Peyer's patch (tissue), 4 donors: Measurements from ENCODE around the gene IL17C. TPM values are rescaled to one million over a fixed set of nuclear protein-coding genes. Genes with fewer than 3 reads are reported as not detected.
A peak's percentile ranks its signal among the peaks of the same experiment; 100 is the strongest.

ENCODE experiments used
- DNase-seq, 3 donors: peaks; one replicate each; pipeline ENCODE4 v3.0.0-alpha.2; 2017 to 2019
- H3K27ac ChIP-seq, 4 donors: fragments of 200-600 bp; sonication (generic); one replicate each; pipeline ENCODE4 v1.5.1; 2016 to 2019
- H3K27me3 ChIP-seq, 2 donors: fragments of 200-600 bp; sonication (generic); one replicate each; pipeline ENCODE4 v1.5.1; 2019
- H3K36me3 ChIP-seq, 3 donors: fragments of 200-600 bp; sonication (generic); one replicate each; pipeline ENCODE4 v1.5.1; 2016 to 2019
- H3K4me1 ChIP-seq, 4 donors: fragments of 200-600 bp; sonication (generic); one replicate each; pipeline ENCODE4 v1.5.1; 2016 to 2019
- H3K4me3 ChIP-seq, 4 donors: fragments of 200-600 bp; sonication (generic); 1 replicate in 3 of 4; 2 replicates in 1 of 4; pipeline ENCODE4 v1.5.1; 2016 to 2019; ENCODE audit warnings: mild to moderate bottlenecking in 1 of 4
- H3K9me3 ChIP-seq, 4 donors: fragments of 200-600 bp; sonication (generic); one replicate each; pipeline ENCODE4 v1.5.1; 2016 to 2019; ENCODE audit warnings: mild to moderate bottlenecking in 1 of 4
- POLR2A ChIP-seq, 2 donors: fragments of 450-650 bp; IDR thresholded peaks; one replicate each; pipeline ENCODE4 v1.5.1; 2017; ENCODE audit warnings: antibody characterized with exemption in 2 of 2, mild to moderate bottlenecking in 2 of 2, moderate library complexity in 2 of 2
- total RNA-seq, 4 donors: library from RNA; depleted of rRNA; stranded (reverse); fragments of >200 nt; gene quantifications; one replicate each; pipeline ENCODE4 v1.1.0, GENCODE V29; 2016
- TF ChIP-seq, protein P1 (sequence below), 6 experiments: fragments of 450-650 bp in 4 of 6; fragments of 200-600 bp in 2 of 6; sonication (generic) in 1 of 6; IDR thresholded peaks; one replicate each; pipeline ENCODE4 v1.5.1; 2017 to 2019; ENCODE audit warnings: antibody characterized with exemption in 6 of 6, mild to moderate bottlenecking in 3 of 6, moderate library complexity in 1 of 6

IL17C gene
- total RNA-seq, 4 donors from 2014 or later, result not detected

DNA sequence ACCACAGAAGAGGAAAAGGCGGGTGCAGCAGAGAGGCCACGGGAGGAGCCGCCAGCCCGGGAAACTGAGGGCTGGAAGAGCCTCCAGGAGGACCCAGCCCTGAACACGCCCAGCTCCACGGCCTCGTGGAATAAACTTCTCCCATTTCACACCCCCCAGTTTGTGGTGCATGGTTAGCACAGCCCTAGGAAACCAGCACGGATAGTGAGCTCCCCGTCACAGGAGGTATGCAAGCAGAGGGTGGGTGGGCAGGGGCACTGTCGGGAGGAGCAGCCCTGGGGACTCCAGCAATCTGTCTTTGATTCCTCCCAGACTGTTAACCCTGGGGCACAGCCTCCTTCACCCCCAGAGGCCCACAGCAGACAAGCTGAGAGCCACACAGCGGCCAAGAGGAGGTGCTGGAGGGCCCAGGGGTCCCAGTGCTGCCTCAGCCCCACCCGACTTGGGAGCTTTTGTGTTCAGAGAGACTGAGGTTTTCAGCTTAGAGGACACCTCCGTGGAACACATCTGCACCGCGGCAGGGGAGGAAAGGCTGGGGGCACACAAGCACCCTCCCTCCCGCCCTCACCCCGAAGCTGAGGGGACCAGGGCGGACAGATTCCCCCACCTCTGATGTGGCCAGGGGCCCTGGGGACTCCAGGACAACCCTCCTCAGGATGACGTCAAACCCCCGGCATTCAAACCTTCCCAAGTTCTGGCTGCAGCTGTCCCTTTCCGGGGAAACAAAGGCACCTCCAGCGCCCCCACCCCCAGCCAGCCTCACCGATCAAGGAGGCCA lies 1.7 kb upstream of the IL17C start:
- Histone ChIP-seq H3K36me3 (peaks cover 0 to 9% (median 0%) of the 10 kb centered on the region in 3 donors), H3K27me3 (no peaks in the 10 kb centered on the region), H3K4me3 (no peak overlapping the region), H3K9me3 (no peaks in the 10 kb centered on the region), H3K4me1 (peaks cover 0 to 65% (median 29%) of the 10 kb centered on the region in 4 donors), H3K27ac (peak overlapping the region in 1 of 4 donors; percentile 17)
- no peak for TF ChIP-seq POLR2A (IDR thresholded peaks at IDR 0.05)
- TF ChIP-seq, protein P1, sequence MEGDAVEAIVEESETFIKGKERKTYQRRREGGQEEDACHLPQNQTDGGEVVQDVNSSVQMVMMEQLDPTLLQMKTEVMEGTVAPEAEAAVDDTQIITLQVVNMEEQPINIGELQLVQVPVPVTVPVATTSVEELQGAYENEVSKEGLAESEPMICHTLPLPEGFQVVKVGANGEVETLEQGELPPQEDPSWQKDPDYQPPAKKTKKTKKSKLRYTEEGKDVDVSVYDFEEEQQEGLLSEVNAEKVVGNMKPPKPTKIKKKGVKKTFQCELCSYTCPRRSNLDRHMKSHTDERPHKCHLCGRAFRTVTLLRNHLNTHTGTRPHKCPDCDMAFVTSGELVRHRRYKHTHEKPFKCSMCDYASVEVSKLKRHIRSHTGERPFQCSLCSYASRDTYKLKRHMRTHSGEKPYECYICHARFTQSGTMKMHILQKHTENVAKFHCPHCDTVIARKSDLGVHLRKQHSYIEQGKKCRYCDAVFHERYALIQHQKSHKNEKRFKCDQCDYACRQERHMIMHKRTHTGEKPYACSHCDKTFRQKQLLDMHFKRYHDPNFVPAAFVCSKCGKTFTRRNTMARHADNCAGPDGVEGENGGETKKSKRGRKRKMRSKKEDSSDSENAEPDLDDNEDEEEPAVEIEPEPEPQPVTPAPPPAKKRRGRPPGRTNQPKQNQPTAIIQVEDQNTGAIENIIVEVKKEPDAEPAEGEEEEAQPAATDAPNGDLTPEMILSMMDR (IDR thresholded peaks at IDR 0.05), result no peak
- DNase-seq, result no peak

DNA sequence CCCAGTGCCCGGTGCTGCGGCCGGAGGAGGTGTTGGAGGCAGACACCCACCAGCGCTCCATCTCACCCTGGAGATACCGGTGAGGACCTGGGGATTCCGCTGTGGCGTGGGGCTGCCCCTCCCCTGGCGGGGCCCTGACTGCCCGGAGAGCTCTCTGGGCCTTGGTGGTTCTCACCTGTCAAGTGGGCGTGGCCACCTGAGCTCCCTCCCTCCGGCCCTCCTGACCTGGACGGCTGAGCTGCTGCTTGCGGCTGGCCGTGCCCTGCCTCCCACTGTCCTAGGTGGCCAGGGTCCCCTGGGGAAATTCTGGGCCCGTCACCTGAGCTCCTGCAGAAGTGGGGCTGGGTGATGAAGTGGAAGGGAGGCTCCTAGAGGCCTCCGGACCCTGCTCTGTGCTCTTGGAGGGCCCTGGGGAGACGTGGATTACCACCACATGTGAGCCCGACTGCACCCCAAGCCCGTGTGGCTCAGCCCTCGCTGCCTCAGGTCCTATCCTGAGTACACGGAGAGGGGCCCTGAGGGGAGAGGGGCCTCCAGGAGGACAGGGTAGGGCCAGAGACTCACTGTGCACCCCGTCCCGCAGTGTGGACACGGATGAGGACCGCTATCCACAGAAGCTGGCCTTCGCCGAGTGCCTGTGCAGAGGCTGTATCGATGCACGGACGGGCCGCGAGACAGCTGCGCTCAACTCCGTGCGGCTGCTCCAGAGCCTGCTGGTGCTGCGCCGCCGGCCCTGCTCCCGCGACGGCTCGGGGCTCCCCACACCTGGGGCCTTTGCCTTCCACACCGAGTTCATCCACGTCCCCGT lies 1.1 kb downstream of the IL17C start:
- Histone ChIP-seq H3K27ac (peak overlapping the region in 1 of 4 donors; percentile 31), H3K4me3 (peak overlapping the region in 1 of 4 donors; percentile 16), H3K4me1 (peaks cover 0 to 52% (median 19%) of the 10 kb centered on the region in 4 donors), H3K9me3 (no peaks in the 10 kb centered on the region), H3K27me3 (no peaks in the 10 kb centered on the region), H3K36me3 (peaks cover 0 to 4% (median 0%) of the 10 kb centered on the region in 3 donors)
- peak; percentile 61 to 83 (median 77) for DNase-seq
- no peak for TF ChIP-seq POLR2A (IDR thresholded peaks at IDR 0.05)
- TF ChIP-seq, protein P1 (IDR thresholded peaks at IDR 0.05), result no peak

- DNase-seq, result no peak
- no peaks in the 10 kb centered on the region for H3K9me3 ChIP-seq
- peak overlapping the region in 1 of 4 donors; percentile 31 for H3K27ac ChIP-seq
- H3K4me1 ChIP-seq, result peaks cover 0 to 45% (median 16%) of the 10 kb centered on the region in 4 donors
- peaks cover 0 to 4% (median 0%) of the 10 kb centered on the region in 3 donors for H3K36me3 ChIP-seq
- TF ChIP-seq POLR2A (IDR thresholded peaks at IDR 0.05), result no peak
- TF ChIP-seq, protein P1 (IDR thresholded peaks at IDR 0.05), result no peak
- H3K27me3 ChIP-seq, result no peaks in the 10 kb centered on the region
- peak overlapping the region in 1 of 4 donors; percentile 16 for H3K4me3 ChIP-seq
Measured at GRCh38 chr16:88640039-88640495, 1.7 kb downstream of the IL17C start.

- no peak overlapping the region for H3K4me3 ChIP-seq
- peaks cover 0 to 8% (median 0%) of the 10 kb centered on the region in 3 donors for H3K36me3 ChIP-seq
- H3K27ac ChIP-seq, result no peak overlapping the region
- H3K9me3 ChIP-seq, result no peaks in the 10 kb centered on the region
- H3K27me3 ChIP-seq, result no peaks in the 10 kb centered on the region
- DNase-seq, result peak in 2 of 3 donors; percentile 53 to 61
- peaks cover 0 to 41% (median 16%) of the 10 kb centered on the region in 4 donors for H3K4me1 ChIP-seq
- TF ChIP-seq POLR2A (IDR thresholded peaks at IDR 0.05), result no peak
- TF ChIP-seq, protein P1 (IDR thresholded peaks at IDR 0.05), result no peak
Measured at GRCh38 chr16:88640498-88641247, 2.3 kb downstream of the IL17C start.
